GM12873 (cell line): Measurements from ENCODE around the gene ADGRD2.

Source experiments
- TF ChIP-seq, protein P1 (sequence below): IDR thresholded peaks from 2 replicates; pipeline ENCODE4 v1.5.1; 2012; ENCODE audit warnings: low read depth, mild to moderate bottlenecking, moderate library complexity, low read length, control low read depth; ENCODE audit not compliant: insufficient read depth; ENCODE audit errors: missing control alignments

ADGRD2 gene

GRCh38 chr9:124500796-124501611, 50.8 kb downstream of the ADGRD2 start:
- TF ChIP-seq, protein P1, sequence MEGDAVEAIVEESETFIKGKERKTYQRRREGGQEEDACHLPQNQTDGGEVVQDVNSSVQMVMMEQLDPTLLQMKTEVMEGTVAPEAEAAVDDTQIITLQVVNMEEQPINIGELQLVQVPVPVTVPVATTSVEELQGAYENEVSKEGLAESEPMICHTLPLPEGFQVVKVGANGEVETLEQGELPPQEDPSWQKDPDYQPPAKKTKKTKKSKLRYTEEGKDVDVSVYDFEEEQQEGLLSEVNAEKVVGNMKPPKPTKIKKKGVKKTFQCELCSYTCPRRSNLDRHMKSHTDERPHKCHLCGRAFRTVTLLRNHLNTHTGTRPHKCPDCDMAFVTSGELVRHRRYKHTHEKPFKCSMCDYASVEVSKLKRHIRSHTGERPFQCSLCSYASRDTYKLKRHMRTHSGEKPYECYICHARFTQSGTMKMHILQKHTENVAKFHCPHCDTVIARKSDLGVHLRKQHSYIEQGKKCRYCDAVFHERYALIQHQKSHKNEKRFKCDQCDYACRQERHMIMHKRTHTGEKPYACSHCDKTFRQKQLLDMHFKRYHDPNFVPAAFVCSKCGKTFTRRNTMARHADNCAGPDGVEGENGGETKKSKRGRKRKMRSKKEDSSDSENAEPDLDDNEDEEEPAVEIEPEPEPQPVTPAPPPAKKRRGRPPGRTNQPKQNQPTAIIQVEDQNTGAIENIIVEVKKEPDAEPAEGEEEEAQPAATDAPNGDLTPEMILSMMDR: no peak

- TF ChIP-seq, protein P1: no peak
Observed at GRCh38 chr9:124501771-124502320, 51.6 kb downstream of the ADGRD2 start.

DNA sequence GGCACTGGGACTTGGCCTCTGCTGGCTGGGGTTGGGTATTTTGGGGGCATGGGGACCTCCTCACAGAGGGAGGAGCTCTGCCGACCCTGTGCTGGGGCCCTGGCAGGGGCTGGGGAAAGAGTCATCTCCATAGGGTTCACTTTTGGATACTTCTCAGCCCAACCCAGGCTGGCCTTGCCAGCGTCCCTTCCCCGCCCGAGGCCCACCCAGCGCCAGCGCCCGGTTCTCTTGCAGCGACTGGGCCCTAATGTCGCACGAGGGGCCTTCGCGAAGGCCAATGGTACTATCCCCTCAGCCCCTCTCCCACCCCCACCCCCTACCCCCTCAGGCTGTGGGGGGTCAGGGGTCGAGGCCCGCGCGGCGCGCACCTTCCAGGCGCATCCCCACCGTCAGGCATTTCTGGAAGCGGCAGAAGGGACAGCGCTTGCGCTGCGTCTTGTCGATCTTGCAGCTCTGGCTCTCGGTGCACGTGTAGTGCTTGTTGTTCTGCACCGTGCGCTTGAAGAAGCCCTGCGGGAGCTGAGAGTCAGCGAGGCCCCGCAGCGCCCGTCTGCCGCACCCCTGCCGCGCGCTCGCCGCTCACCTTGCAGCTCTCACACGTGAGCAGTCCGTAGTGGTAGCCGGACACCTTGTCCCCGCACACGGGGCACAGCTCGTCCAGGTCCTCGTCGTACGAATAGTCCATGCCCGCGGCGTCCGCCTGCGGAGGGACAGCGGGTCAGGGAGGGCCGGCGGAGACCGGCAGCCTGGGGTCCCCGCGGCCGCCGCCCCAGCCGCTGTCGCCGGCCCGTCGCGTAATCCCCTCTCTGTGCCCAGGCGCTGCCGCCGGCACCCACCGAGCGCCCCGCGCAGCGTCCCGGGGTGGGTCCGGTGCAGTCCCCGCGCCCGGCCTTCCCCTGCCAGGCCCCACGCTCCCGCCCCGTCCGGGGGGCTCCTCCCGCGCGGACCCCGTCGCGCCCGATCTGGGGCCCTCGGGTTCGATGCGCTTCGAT, 52.8 kb downstream of the ADGRD2 start:
- TF ChIP-seq, protein P1: no peak

DNA sequence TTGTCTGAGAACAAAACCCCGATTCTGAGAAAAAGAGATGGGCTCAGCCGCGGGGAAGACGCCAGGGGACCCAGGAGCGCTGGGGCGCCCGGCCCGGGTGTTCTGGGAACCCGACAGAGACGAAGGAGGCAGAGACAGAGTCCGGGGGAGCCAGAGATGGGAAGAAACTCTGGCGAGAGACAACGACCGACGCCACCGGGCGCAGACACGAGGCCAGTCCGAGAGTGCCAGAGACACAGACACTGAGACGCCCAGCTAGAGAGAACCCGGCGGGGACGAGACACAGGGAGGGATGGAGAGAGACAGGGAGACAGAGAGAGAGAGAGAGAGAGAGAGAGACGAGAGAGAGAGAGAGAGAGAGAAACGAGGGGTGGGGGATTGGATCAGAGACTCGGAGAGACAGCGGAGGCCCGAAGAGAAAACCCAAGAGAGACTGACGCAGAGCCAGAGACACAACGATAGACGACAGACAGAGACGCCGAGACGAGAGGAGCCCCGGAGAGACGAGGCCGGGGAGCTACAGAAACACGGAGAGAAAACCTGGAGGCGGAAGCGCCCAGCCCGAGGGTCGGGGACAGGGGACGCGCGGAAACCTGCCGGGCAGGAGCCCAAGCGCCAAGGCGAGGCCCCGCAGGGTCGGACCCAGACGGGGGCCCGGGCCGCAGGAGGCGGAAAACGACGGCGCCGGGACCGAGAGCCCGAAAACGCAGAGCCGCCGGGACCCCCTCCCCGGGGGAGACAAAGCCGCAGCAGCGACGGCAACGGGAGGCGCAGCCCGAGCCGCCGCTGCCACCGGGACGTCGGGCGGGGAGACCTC, 53.7 kb downstream of the ADGRD2 start:
- TF ChIP-seq, protein P1: no peak

DNA sequence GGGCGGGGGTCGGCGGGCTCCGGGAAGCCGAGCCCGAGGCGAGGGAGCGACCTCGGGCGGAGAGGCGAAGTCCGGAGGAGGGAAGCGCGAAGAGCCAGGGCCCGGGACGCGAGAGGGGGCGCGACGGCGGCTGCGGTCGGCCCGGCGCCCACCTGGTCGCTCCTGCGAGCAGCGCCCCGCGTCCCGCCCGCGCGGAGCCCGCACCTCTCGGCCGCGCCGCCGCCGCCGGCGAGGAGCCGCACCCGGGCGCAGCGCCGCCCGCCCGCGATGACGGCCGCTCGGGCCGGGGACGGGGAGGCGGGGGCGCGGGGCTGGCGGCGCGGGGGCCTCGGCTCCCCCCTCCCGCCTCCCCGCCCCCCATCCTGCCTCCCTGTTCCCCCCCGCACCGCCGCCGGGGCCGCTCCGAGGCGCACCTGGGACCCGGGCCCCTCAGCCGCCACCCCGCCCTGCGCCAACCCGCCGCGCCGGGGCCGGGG, 54.3 kb downstream of the ADGRD2 start:
- TF ChIP-seq, protein P1: no peak

DNA sequence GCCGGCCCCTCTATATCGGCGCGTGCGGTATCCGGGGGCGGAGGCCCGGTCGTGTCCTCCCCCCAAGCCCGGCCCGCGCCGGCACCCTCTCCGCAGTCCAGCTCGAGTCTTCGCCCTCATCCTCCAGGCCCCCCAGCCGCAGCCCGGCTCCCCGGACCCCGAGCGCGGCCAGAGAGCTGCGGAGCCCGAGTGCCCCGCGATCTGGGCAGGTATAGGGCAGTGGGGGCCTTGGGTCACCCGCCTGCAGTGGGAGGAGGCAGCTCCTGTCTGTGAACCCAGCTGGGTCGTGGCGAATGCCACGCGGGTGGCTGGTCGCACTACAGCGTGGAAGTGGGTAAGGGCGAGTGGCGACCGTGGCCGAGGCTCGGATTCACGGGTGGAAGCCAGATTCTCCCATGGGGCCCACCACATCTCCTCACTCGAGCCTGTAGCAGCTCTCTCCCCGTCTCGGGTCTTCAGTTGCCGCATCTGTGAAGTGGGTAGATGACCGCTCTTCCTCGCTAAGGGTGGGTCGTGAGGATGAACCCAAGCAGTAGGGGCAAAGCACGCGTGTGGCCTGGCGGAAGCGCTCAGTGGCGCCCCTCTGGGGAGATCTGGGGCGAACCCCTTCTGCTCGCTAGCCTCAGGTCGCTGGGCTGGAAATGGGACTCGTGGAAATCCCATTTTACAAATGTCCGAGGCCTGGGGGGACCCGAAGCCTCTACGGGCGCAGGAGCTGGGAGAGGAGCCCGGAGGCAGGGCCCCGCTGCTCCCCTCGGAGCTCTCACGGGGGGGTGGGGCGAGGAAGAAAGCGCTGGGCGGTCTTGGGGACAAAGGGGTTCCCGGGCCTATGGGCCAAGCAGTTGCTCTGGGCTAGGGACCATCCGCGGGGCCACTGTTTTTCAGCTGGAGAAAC, 55.0 kb downstream of the ADGRD2 start:
- TF ChIP-seq, protein P1: no peak
